SH-SY5Y (cell line): ENCODE measurements around the gene SLC12A7.

ENCODE experiments used
- GATA2 ChIP-seq: IDR thresholded peaks from 2 replicates; pipeline ENCODE4 v1.6.1; 2011; ENCODE audit warnings: mild to moderate bottlenecking, low read depth, low read length
- GATA3 ChIP-seq: IDR thresholded peaks from 2 replicates; pipeline ENCODE4 v1.6.1; 2011; ENCODE audit warnings: low read depth, mild to moderate bottlenecking, low read length, moderate library complexity

DNA sequence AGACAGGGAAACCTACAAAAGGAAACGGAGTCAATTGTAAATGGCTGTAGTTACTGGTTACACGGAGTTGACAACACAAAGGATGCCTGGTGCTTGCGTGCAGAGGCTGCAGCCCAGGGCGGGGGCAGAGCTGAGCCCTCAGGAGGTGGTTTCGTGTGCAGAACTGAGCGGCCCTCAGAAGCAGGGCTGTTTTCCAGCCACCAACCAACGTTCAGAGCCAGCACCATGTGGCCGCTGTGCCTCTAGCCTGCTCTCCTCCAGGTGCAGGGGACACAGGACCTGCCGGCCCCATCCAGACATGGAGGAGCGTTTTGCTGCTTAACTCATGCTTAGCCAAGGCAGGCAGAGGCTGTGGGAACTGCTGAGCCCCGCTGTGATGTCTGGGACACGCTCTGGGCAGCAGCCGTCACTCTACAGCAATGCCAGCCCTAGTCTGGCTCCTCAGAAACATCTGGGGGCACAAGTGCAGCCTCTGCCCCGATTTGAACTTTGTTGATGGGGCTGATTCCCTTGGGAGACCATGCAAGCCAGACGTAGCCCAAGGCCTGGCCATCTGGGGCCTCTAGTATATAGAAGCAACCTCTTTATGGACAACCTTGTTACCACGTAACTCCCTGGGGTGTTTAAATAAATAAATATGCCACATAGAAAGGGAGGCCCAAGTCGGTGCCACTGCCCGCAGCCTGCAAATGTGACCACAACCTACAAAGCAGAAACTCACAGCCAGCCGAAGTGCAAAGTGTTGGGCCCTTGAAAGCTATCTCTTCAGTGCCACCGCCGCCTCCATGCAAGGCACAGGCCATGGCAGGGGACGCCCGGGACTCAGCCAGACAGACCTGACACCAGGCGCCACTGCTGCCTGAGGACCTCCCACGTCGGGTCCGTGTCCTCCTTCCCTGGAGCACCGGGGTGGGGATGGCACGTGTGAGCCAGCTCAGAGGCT, 61.2 kb downstream of the SLC12A7 start:
- TF ChIP-seq GATA3 = no peak
- no peak for TF ChIP-seq GATA2
